Mesenchymal stem cell (in vitro differentiated cells and primary cell): ENCODE data around the gene C9orf50.

Experiments
- DNase-seq: peaks from one replicate; pipeline ENCODE4 v3.0.0-alpha.2; 2013
- H2AFZ ChIP-seq: one replicate; pipeline ENCODE4 v1.6.1; 2013; ENCODE audit warnings: low read depth, mild to moderate bottlenecking, control low read depth, inconsistent platforms, low read length, moderate library complexity
- H2AK5ac ChIP-seq: 2 replicates; pipeline ENCODE4 v1.6.1; 2013; ENCODE audit warnings: low read length, moderate library complexity, mild to moderate bottlenecking, inconsistent platforms; ENCODE audit not compliant: severe bottlenecking
- H2BK120ac ChIP-seq: one replicate; pipeline ENCODE4 v1.6.1; 2013; ENCODE audit warnings: low read depth, mild to moderate bottlenecking, inconsistent platforms, low read length, moderate library complexity
- H2BK12ac ChIP-seq, 2 experiments: one replicate each; pipeline ENCODE4 v1.6.1; 2013; ENCODE audit warnings: inconsistent platforms in 2 of 2, low read length in 2 of 2, mild to moderate bottlenecking in 2 of 2, moderate library complexity in 2 of 2, control low read depth in 1 of 2
- H2BK15ac ChIP-seq: one replicate; pipeline ENCODE4 v1.6.1; 2013; ENCODE audit warnings: mild to moderate bottlenecking, low read depth, inconsistent platforms; ENCODE audit not compliant: poor library complexity, severe bottlenecking
- H2BK5ac ChIP-seq: 2 replicates; pipeline ENCODE4 v1.6.1; 2013; ENCODE audit warnings: low read depth, mild to moderate bottlenecking, low read length, control low read depth, inconsistent platforms; ENCODE audit not compliant: poor library complexity, severe bottlenecking
- H3K14ac ChIP-seq, 2 experiments: one replicate each; pipeline ENCODE4 v1.6.1; 2013; ENCODE audit warnings: inconsistent platforms in 2 of 2, low read length in 2 of 2, control low read depth in 1 of 2, mild to moderate bottlenecking in 1 of 2, moderate library complexity in 1 of 2
- H3K18ac ChIP-seq, 2 experiments: one replicate each; pipeline ENCODE4 v1.6.1; 2013; ENCODE audit warnings: inconsistent platforms in 2 of 2, low read length in 2 of 2, control low read depth in 1 of 2, low read depth in 1 of 2, mild to moderate bottlenecking in 1 of 2
- H3K23ac ChIP-seq, 2 experiments: one replicate each; pipeline ENCODE4 v1.6.1; 2013; ENCODE audit warnings: inconsistent platforms in 2 of 2, low read length in 2 of 2, mild to moderate bottlenecking in 2 of 2, moderate library complexity in 2 of 2, control low read depth in 1 of 2
- H3K27ac ChIP-seq: 2 replicates; pipeline ENCODE4 v1.5.1; 2013; ENCODE audit warnings: mild to moderate bottlenecking, moderate library complexity, low read length, control low read depth, inconsistent platforms; ENCODE audit not compliant: poor library complexity, severe bottlenecking
- H3K27me3 ChIP-seq, 2 experiments: 2 replicates each; pipeline versions ENCODE4 v1.6.1 to v1.7.0; 2013; ENCODE audit warnings: low read length in 2 of 2, mild to moderate bottlenecking in 2 of 2, moderate library complexity in 2 of 2, control low read depth in 1 of 2, inconsistent platforms in 1 of 2; ENCODE audit not compliant: control insufficient read depth in 1 of 2, insufficient read depth in 1 of 2
- H3K36me3 ChIP-seq, 2 experiments: 2 replicates each; pipeline versions ENCODE4 v1.6.1 to v1.7.0; 2013; ENCODE audit warnings: low read length in 2 of 2, control low read depth in 1 of 2, inconsistent platforms in 1 of 2, low read depth in 1 of 2, mild to moderate bottlenecking in 1 of 2; ENCODE audit not compliant: insufficient read depth in 2 of 2, control insufficient read depth in 1 of 2
- H3K4ac ChIP-seq, 2 experiments: one replicate each; pipeline ENCODE4 v1.6.1; 2013; ENCODE audit warnings: inconsistent platforms in 2 of 2, low read length in 2 of 2, mild to moderate bottlenecking in 2 of 2, moderate library complexity in 2 of 2, control low read depth in 1 of 2, low read depth in 1 of 2
- H3K4me1 ChIP-seq: 2 replicates; pipeline ENCODE4 v1.6.1; 2013; ENCODE audit warnings: low read depth, low read length, control low read depth; ENCODE audit not compliant: control insufficient read depth, insufficient read depth
- H3K4me2 ChIP-seq: 2 replicates; pipeline ENCODE4 v1.6.1; 2013; ENCODE audit warnings: low read length, mild to moderate bottlenecking, inconsistent platforms; ENCODE audit not compliant: poor library complexity, severe bottlenecking
- H3K4me3 ChIP-seq, 2 experiments: 2 replicates each; pipeline versions ENCODE4 v1.5.1 to v1.7.0; 2013; ENCODE audit warnings: low read length in 2 of 2, mild to moderate bottlenecking in 2 of 2, control low read depth in 1 of 2, low read depth in 1 of 2; ENCODE audit not compliant: insufficient read depth in 1 of 2
- H3K79me1 ChIP-seq: replicated peaks from 2 replicates; pipeline ENCODE4 v1.6.1; 2013; ENCODE audit warnings: mild to moderate bottlenecking, control low read depth, low read length, inconsistent platforms; ENCODE audit not compliant: poor library complexity, severe bottlenecking
- H3K9ac ChIP-seq: 2 replicates; pipeline ENCODE4 v1.7.0; 2013; ENCODE audit warnings: mild to moderate bottlenecking, low read length, moderate library complexity
- H3K9me3 ChIP-seq: 2 replicates; pipeline ENCODE4 v1.7.0; 2013; ENCODE audit warnings: mild to moderate bottlenecking, low read length; ENCODE audit not compliant: control insufficient read depth
- H4K8ac ChIP-seq: one replicate; pipeline ENCODE4 v1.6.1; 2013; ENCODE audit warnings: inconsistent platforms, mild to moderate bottlenecking, low read length, moderate library complexity
- H4K91ac ChIP-seq: one replicate; pipeline ENCODE4 v1.6.1; 2013; ENCODE audit warnings: mild to moderate bottlenecking, low read length, inconsistent platforms
- WGBS: methylation state at CpG from one replicate; pipeline ENCODE4 v1.1.7; 2013; ENCODE audit warnings: mixed read lengths; 5-methylcytosine and 5-hydroxymethylcytosine counted together

The C9orf50 gene

DNA sequence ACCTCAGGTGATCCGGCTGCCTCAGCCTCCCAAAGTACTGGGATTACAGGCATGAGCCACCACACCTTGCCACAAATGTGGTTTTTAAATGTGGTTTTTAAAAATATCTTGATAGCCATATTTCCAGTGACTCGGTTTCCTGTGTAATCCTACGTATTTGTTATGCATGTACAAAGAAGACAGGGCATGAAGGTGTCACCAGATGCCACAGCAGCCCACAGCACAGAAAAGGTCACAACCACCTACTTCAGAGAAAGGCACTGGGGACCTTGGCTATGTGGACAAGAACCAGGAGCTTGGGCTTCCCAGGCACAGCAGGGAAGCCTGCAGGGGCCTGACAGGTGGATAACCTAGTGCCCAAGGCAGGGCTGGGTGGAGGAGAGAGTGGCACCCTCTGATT, 38.0 kb downstream of the C9orf50 start:
- Histone ChIP-seq H2AK5ac (peak overlapping the region; percentile 2), H3K36me3 (no peaks in the 10 kb centered on the region), H3K23ac (no peak overlapping the region), H3K9ac (no peak overlapping the region), H3K4ac (no peak overlapping the region), H2AFZ (no peak overlapping the region), H4K91ac (peak overlapping the region; percentile 45), H2BK5ac (no peak overlapping the region), H3K14ac (no peak overlapping the region), H2BK120ac (no peak overlapping the region), H2BK12ac (no peak overlapping the region), H3K4me1 (peaks cover 6% of the 10 kb centered on the region), H3K18ac (peak overlapping the region in 1 of 2 experiments; percentile 30), H4K8ac (no peak overlapping the region), H3K4me3 (no peak overlapping the region), H3K79me1 (no peaks in the 10 kb centered on the region), H3K9me3 (no peaks in the 10 kb centered on the region), H3K27me3 (no peaks in the 10 kb centered on the region), H2BK15ac (no peak overlapping the region), H3K27ac (no peak overlapping the region), H3K4me2 (no peak overlapping the region)
- DNase-seq: no peak
- WGBS: 88% methylated on average over 3 of the region's 3 CpGs

DNA sequence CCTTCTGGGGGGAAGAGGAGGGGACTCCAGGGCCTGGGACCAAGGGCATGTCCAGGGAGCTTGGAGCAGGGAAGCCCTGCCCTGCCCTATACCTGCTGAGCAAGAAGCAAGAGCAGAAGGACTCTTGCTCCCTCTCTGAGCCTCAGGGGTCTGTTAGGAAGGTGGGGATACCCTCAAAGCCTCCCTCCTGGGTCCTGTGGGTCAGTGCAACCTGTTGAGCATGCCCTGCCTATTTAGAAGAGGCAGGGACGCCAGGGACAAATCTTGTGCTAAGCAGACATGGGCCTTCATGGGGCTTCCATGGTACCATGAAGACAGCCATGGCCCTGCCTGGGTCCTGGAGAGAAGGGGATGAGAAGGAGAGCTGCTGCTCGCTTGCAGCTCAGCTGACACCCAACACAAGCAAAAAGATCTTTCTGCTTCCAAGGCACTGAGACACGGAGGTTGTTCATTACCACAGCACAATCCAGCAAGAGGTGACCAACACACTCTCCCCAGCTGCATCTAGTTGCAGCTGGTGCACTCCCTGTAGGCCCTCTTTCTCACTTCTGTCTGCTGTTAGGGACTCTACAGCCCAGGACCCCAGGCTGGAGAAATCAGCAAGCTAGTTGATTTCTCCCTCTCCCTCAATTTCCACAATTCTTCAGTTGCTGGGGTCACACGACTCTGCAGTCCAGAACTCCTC, 39.3 kb downstream of the C9orf50 start:
- Histone ChIP-seq H2AFZ (no peak overlapping the region), H3K23ac (no peak overlapping the region), H3K79me1 (no peaks in the 10 kb centered on the region), H3K4me2 (no peak overlapping the region), H2BK120ac (no peak overlapping the region), H3K4ac (peak overlapping the region in 1 of 2 experiments; percentile 18), H4K8ac (no peak overlapping the region), H3K4me3 (no peak overlapping the region), H3K36me3 (no peaks in the 10 kb centered on the region), H2BK15ac (no peak overlapping the region), H3K18ac (no peak overlapping the region), H3K9ac (no peak overlapping the region), H3K9me3 (no peaks in the 10 kb centered on the region), H2AK5ac (no peak overlapping the region), H3K4me1 (peaks cover 10% of the 10 kb centered on the region), H3K27ac (no peak overlapping the region), H2BK12ac (no peak overlapping the region), H4K91ac (no peak overlapping the region), H3K27me3 (no peaks in the 10 kb centered on the region), H2BK5ac (no peak overlapping the region), H3K14ac (no peak overlapping the region)
- no peak for DNase-seq
- 81% methylated on average over 4 of the region's 4 CpGs for WGBS

DNA sequence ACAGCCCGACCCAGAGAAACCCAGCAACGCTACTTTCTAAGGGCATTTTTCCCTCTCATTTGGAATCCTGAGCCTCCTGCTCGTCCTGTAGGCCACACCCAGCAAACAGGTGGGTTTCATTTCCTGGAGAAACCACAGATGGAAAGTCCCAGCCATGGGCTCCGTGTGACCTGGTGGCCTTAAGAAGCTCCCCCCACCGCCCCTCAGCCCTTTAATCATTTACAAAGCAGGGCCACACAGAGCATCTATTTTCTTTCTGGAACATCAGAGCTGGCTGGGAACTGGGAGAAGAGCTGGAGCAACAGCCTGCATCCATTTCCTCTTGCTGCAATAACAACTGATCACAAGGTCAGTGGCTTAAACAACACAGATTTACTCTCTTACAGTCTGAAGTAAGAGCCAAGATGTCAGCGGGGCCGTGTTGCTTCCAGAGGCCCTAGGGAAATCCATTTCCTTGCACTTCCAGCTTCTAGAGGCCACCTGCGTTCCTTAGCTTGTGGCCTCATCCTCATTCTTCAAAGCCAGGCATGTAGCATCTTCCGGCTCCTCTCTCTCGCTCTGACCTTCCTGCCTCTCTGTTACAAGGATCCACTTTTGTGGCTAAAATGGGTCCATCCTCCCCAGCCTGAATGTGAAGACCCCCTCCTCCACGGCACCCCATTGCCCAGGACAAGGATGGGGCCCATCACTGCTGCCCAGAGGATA, 40.5 kb downstream of the C9orf50 start:
- Histone ChIP-seq H2BK120ac (no peak overlapping the region), H3K4me3 (no peak overlapping the region), H3K79me1 (no peaks in the 10 kb centered on the region), H2BK15ac (peak overlapping the region; percentile 83), H3K9ac (no peak overlapping the region), H2AK5ac (no peak overlapping the region), H3K23ac (no peak overlapping the region), H3K9me3 (no peaks in the 10 kb centered on the region), H2AFZ (no peak overlapping the region), H2BK12ac (no peak overlapping the region), H2BK5ac (no peak overlapping the region), H3K4me1 (peaks cover 18% of the 10 kb centered on the region), H3K4ac (no peak overlapping the region), H3K27ac (no peak overlapping the region), H3K27me3 (no peaks in the 10 kb centered on the region), H3K18ac (no peak overlapping the region), H4K8ac (no peak overlapping the region), H3K4me2 (no peak overlapping the region), H3K14ac (no peak overlapping the region), H3K36me3 (no peaks in the 10 kb centered on the region), H4K91ac (no peak overlapping the region)
- DNase-seq: no peak
- WGBS: 83% methylated on average over 11 of the region's 11 CpGs

DNA sequence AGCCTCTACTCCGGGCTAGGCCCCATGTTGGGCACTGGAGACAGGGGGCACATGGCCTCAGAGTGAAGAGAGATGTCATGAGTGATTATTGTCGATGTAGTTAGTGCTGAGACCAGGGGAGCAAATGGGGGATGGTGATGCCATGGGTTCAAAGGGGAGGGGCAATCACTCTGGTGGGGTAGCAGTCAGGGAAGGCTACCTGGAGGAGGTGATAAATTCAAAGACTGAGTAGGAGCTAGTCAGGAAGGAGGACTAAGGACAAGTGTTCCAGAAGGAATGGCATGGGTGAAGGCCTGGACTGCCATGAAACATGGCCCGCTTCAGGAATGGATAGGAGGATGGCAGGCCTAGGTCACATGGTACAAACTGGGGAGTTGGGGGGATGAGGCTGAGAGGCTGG, 41.6 kb downstream of the C9orf50 start:
- Histone ChIP-seq H4K91ac (no peak overlapping the region), H2BK5ac (no peak overlapping the region), H2AK5ac (no peak overlapping the region), H3K18ac (no peak overlapping the region), H3K4me2 (no peak overlapping the region), H3K9me3 (no peaks in the 10 kb centered on the region), H3K4me3 (no peak overlapping the region), H4K8ac (no peak overlapping the region), H3K9ac (no peak overlapping the region), H2AFZ (no peak overlapping the region), H3K27me3 (no peaks in the 10 kb centered on the region), H3K14ac (no peak overlapping the region), H3K27ac (no peak overlapping the region), H3K4me1 (peaks cover 18% of the 10 kb centered on the region), H2BK15ac (no peak overlapping the region), H3K79me1 (no peaks in the 10 kb centered on the region), H2BK12ac (no peak overlapping the region), H2BK120ac (no peak overlapping the region), H3K23ac (no peak overlapping the region), H3K36me3 (no peaks in the 10 kb centered on the region), H3K4ac (no peak overlapping the region)
- 96% methylated on average over 3 of the region's 3 CpGs for WGBS
- DNase-seq: no peak
